Measurements from ENCODE around the gene CEP72.

- TF ChIP-seq, protein P1, sequence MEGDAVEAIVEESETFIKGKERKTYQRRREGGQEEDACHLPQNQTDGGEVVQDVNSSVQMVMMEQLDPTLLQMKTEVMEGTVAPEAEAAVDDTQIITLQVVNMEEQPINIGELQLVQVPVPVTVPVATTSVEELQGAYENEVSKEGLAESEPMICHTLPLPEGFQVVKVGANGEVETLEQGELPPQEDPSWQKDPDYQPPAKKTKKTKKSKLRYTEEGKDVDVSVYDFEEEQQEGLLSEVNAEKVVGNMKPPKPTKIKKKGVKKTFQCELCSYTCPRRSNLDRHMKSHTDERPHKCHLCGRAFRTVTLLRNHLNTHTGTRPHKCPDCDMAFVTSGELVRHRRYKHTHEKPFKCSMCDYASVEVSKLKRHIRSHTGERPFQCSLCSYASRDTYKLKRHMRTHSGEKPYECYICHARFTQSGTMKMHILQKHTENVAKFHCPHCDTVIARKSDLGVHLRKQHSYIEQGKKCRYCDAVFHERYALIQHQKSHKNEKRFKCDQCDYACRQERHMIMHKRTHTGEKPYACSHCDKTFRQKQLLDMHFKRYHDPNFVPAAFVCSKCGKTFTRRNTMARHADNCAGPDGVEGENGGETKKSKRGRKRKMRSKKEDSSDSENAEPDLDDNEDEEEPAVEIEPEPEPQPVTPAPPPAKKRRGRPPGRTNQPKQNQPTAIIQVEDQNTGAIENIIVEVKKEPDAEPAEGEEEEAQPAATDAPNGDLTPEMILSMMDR (IDR thresholded peaks at IDR 0.05) = no peak
- no peak for TF ChIP-seq POLR2A (IDR thresholded peaks at IDR 0.05)
Measured at GRCh38 chr5:617896-618295, 5.8 kb downstream of the CEP72 start.
